Measurements from ENCODE around the gene GRWD1. TPM values are rescaled to one million over a fixed set of nuclear protein-coding genes. Genes with fewer than 3 reads are reported as not detected.

The GRWD1 gene
- total RNA-seq, 2 donors from 2014 or later = 36.6 to 39.2 TPM

- Histone ChIP-seq H3K9ac (ENCODE audit: extremely low read depth, low read length, poor library complexity, severe bottlenecking) (no peak overlapping the region), H3K27me3 (ENCODE audit: control insufficient read depth, insufficient read depth, low read length, poor library complexity, severe bottlenecking) (no peaks in the 10 kb centered on the region)
These were observed 26.1 kb downstream of the GRWD1 start for GRCh38 chr19:48471836-48472235.

GRCh38 chr19:48473161-48473966 lies 27.6 kb downstream of the GRWD1 start:
- H3K36me3 ChIP-seq (ENCODE audit: control insufficient read depth, insufficient read depth, low read length) = peaks cover 78% of the 10 kb centered on the region
- DNase-seq = peak; percentile 64
- no peak overlapping the region for H3K4me3 ChIP-seq (ENCODE audit: low read length)
- H3K27ac ChIP-seq (ENCODE audit: low read depth, low read length) = no peak overlapping the region
- 90 to 98% methylated on average over 10 to 14 of the region's 14 CpGs for WGBS, 2 experiments (ENCODE audit: insufficient coverage in 1 of 2, insufficient read length in 1 of 2)
- no peak overlapping the region for H3K4me3 Mint-ChIP-seq
- no peaks in the 10 kb centered on the region for H3K27me3 Mint-ChIP-seq (ENCODE audit: insufficient read depth)
- no peak overlapping the region for H3K27ac Mint-ChIP-seq
- H3K36me3 Mint-ChIP-seq (ENCODE audit: low read depth) = peaks cover 64% of the 10 kb centered on the region
- H3K9me3 Mint-ChIP-seq = no peaks in the 10 kb centered on the region
- peaks cover 4% of the 10 kb centered on the region for H3K4me1 ChIP-seq (ENCODE audit: control insufficient read depth, insufficient read depth, low read length)
- H3K9ac ChIP-seq (ENCODE audit: extremely low read depth, low read length, poor library complexity, severe bottlenecking) = no peak overlapping the region
- no peak for TF ChIP-seq CTCF (conservative IDR thresholded peaks at IDR 0.05)
- no peaks in the 10 kb centered on the region for H3K27me3 ChIP-seq (ENCODE audit: control insufficient read depth, insufficient read depth, low read length, poor library complexity, severe bottlenecking)
- no peaks in the 10 kb centered on the region for H3K4me1 Mint-ChIP-seq
- no peaks in the 10 kb centered on the region for H3K9me3 ChIP-seq (ENCODE audit: control insufficient read depth, low read length)

More at GRCh38 chr19:48471836-48472235, 26.1 kb downstream of the GRWD1 start:
- H3K27ac Mint-ChIP-seq = peak overlapping the region; percentile 39
- H3K9me3 Mint-ChIP-seq = no peaks in the 10 kb centered on the region
- no peaks in the 10 kb centered on the region for H3K4me1 Mint-ChIP-seq
- 95 to 100% methylated on average over 4 of the region's 4 CpGs for WGBS, 2 experiments (ENCODE audit: insufficient coverage in 1 of 2, insufficient read length in 1 of 2)
- H3K27ac ChIP-seq (ENCODE audit: low read depth, low read length) = no peak overlapping the region
- no peak overlapping the region for H3K4me3 ChIP-seq (ENCODE audit: low read length)
- H3K4me3 Mint-ChIP-seq = no peak overlapping the region
- H3K4me1 ChIP-seq (ENCODE audit: control insufficient read depth, insufficient read depth, low read length) = peaks cover 4% of the 10 kb centered on the region
- H3K36me3 ChIP-seq (ENCODE audit: control insufficient read depth, insufficient read depth, low read length) = peaks cover 65% of the 10 kb centered on the region
- no peak for TF ChIP-seq CTCF (conservative IDR thresholded peaks at IDR 0.05)
- H3K36me3 Mint-ChIP-seq (ENCODE audit: low read depth) = peaks cover 56% of the 10 kb centered on the region
- no peaks in the 10 kb centered on the region for H3K9me3 ChIP-seq (ENCODE audit: control insufficient read depth, low read length)
- no peaks in the 10 kb centered on the region for H3K27me3 Mint-ChIP-seq (ENCODE audit: insufficient read depth)
- no peak for DNase-seq

GRCh38 chr19:48474084-48474592 lies 28.4 kb downstream of the GRWD1 start:
- no peak overlapping the region for H3K4me3 Mint-ChIP-seq
- WGBS, 2 experiments (ENCODE audit: insufficient coverage in 1 of 2, insufficient read length in 1 of 2) = 95 to 98% methylated on average over 10 to 16 of the region's 16 CpGs

More at GRCh38 chr19:48474084-48474592, 28.4 kb downstream of the GRWD1 start:
- no peak for TF ChIP-seq CTCF (conservative IDR thresholded peaks at IDR 0.05)
- Histone ChIP-seq H3K36me3 (ENCODE audit: control insufficient read depth, insufficient read depth, low read length) (peaks cover 81% of the 10 kb centered on the region), H3K4me1 (ENCODE audit: control insufficient read depth, insufficient read depth, low read length) (peaks cover 4% of the 10 kb centered on the region), H3K27ac (ENCODE audit: low read depth, low read length) (no peak overlapping the region), H3K9ac (ENCODE audit: extremely low read depth, low read length, poor library complexity, severe bottlenecking) (no peak overlapping the region), H3K27me3 (ENCODE audit: control insufficient read depth, insufficient read depth, low read length, poor library complexity, severe bottlenecking) (no peaks in the 10 kb centered on the region), H3K9me3 (ENCODE audit: control insufficient read depth, low read length) (no peaks in the 10 kb centered on the region), H3K4me3 (ENCODE audit: low read length) (no peak overlapping the region)
- Mint-ChIP-seq H3K27me3 (ENCODE audit: insufficient read depth) (no peaks in the 10 kb centered on the region), H3K9me3 (no peaks in the 10 kb centered on the region), H3K27ac (no peak overlapping the region), H3K4me1 (no peaks in the 10 kb centered on the region), H3K36me3 (ENCODE audit: low read depth) (peaks cover 67% of the 10 kb centered on the region)
- DNase-seq = no peak
